ENCODE data around the gene SLC25A48.

Gene SLC25A48

DNA sequence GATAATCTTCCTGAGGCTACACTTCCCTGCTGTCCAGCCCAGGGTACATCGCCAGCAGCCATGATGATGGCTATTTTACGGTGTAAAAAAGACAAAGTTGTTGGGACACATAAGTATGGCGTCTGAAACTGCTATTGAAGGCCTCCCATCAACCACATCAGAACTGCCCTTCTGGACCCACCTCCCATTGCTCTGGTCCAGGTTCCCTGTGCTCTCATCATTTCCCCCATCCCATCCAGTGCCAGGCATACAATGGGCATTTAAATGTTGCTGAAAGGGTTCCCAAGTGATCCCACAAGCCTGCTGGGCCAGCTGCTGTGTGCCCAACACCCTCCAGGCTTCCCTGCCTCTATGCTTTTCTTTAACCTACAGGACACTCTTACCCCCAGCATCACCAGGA is 50.6 kb downstream of the SLC25A48 start:
- no peak for DNase-seq

DNA sequence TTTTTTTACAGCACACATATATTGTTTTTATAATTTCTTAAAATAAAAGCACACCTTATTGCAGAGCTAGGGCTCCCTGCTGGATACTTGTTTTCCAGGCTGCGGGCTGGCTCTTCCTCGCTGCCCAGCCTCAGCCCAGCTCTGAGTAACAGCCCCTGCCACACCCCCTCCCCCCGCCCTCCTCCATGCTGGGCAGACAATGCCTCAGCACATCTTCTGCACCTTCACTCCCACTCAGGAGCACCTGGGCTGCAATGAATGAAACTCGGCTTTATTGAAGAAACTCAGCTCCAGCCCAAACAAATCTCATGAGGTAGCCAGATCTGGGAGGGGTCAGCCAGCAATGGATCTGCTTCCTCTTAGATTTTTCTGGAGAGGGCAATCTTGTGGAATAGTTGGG is 51.7 kb downstream of the SLC25A48 start:
- no peak for DNase-seq

DNA sequence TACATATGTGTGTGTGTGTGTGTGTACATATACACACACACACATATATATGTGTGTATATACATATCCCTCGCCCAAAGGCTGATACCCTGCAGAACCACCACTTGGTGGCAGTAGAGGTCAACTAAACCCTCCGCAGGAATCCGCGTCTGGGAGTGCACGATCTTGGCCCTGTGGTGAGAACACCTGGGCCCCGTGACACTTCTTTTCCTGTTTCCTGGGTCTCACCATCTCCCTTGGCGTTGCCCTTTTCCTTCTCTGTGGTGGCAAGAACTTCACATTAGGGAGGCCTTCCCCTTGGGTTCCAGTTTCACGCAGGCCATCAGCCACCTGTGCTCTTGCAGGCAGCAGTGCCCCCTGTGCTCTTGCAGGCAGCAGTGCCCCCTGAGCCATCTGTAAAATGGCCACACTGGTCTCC is 53.0 kb downstream of the SLC25A48 start:
- DNase-seq = peak; percentile 44

DNA sequence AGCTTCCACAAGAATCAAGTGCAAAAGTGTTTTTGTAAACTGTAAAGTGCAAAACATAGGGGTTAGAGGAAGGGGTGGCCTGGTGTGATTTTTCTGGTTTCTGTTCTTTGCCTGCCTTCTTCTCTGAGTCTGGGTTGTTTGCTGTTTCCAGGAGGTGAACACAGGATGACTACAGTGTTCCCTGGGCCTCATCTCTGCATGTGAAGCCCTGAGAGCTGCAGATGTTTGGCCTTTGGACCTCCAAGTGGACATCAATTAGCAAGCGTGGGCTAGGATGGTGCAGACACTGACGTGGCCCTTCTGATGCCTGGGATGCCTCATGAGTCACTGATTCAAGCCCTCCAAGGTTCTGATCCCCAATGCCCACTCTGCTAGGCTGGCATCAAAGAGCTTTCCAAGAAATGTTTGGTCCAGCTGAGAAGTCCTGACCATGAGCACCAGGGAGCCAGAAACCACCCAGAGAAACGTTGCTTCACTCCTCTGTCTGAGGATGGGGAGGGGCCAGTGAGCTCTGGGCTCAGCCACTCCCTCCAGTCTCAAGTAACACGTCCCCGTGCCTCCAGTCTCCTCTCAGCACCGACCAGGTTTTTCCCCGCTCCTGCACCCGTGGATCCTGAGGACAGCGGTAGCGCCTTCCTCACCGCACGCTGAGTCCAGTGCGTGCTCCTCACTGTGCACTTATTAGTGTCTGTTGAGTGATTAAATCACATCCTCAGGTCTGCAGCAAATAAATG is 53.6 kb downstream of the SLC25A48 start:
- DNase-seq = no peak

DNA sequence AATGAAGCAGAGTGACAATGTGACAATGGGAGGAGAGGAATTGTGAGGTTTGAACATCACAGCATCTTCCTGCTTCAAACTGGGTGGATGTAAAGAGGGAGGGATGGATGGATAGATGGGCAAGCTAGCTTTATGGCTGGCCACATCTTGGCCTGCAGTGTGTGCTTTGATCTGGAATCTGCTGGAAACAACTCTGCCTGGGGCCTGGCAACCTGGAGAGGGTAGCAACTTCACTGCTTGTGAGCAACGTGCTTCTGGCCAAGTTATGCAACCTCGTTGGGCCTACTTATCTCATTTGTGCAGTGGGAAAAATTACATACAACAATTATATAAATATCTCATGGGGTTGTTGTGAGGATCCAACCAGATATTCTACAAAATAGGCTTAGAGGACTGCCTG is 55.8 kb downstream of the SLC25A48 start:
- DNase-seq = no peak

DNA sequence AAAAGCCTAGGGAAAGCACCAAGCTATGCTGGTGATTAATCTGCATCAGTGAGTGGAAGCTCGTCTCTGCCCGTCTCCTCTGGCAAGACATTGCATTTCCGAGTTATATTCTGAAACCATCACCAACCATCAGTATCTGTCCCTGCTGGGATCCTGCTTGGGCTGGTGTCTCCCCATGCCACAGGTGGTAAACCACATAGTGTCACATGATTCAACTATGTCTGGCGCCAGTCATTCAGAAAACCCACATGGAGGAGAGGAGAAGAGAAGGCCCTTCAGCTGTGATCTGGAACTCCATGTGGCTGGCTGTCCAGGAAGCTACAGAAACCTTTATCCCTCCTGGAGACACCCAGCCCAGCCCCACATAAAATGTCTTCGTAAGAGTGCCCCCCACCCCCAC is 56.4 kb downstream of the SLC25A48 start:
- DNase-seq = no peak

DNA sequence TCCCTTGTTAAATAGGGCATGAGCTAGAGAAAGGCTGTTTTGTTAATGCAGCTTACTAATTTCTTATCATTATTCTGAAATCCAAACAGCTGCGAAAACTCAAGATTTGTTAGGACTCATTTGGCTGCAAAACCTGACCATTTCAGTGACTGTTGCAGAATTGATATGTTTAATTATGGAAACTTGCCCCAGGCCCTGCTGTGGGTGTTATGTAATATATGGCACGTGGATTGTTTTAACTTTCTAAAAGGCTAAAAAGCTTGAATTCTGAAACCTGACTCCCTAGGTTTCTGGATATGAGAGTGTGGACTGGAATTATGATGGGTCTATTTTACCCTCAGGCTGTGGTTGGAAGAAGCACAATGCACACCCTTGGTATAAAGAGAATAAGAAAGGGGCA is 56.8 kb downstream of the SLC25A48 start:
- no peak for DNase-seq

DNA sequence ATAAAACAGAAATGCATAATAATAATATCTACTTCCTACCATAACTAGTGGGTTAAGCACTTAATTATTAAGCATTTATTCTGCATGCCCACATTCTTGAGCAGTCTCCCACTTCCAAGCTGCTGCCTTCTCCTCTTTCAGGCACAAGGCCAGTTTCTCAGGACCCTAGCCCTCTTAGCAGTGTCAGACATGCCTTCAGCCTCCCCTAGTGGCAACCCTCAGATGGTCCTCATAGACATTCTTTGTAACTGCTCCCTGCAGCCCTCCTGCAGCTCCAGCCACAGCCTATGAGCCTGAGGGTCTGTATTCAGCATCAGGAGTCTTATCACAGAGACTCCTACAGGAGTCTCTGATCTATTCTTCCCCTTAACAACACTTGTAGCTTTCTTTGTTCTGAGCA is 57.3 kb downstream of the SLC25A48 start:
- no peak for DNase-seq

DNA sequence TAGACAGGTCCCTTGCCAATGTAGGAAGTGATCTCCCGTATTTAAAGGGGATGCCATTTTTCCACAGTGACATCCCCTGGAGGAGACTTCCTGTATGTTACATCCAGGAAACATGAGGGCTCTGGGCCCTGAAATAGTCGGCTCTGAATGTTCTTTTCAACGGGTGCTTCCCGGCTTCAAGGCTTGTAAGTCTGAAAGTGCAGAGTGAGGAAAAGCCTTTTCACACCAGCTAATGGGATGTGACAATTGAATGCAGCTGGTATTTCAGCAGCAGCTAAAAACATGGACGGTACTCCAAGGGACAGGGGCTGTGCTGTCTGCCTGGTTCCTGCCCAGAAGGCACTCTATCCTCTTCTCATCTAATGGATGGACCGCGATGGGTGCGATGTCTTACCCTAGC is 59.8 kb downstream of the SLC25A48 start:
- DNase-seq = no peak

DNA sequence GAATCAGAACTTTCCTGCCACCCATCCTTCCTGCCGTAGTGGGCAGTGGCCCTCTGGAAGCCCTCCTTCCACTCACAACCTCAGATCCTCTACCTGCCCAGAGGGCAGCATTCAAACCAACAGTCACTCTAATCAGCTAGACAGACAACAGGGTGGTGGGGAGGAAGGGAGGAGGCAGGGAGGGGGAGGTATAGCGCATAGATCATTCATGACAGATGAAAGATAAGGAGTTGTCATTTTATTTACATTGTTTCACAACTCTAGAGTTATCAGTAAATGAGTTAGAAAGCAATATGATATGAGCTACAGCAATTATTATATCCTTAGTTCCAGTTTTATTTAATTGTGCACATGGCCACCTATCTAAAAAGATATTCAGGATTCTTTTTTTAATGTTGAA is 60.3 kb downstream of the SLC25A48 start:
- DNase-seq = no peak

DNA sequence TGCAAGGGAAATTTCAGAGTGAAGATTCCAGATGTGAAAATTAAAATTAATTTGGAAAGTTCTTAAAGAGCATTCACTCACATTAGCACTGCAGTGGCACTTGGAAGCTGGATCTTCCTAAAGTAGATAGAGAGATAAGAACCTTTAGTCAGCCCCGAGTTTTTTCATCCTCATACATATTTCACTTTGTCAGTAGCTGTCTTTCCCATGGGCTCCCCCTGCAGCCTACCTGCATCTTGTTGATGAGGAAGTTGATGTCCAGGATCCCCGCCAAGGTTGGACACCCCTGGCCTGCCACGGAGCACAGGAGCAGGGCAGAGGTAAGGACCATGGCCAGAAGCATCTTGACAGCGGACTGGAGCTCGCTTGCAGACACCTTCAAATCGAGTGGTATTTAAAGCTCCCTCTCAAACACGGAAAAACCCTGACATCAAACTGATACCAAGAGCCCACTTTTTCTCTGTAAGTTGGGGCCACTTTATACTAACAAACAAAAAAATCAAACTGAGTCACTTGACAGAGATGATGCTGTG is 61.1 kb downstream of the SLC25A48 start, which contains the start of gene IL9:
Gene IL9 (minus strand): TSS at position 368 of the 533 bp plus-strand sequence. CDS start 25 bp downstream, at position 343.
- no peak for DNase-seq

DNA sequence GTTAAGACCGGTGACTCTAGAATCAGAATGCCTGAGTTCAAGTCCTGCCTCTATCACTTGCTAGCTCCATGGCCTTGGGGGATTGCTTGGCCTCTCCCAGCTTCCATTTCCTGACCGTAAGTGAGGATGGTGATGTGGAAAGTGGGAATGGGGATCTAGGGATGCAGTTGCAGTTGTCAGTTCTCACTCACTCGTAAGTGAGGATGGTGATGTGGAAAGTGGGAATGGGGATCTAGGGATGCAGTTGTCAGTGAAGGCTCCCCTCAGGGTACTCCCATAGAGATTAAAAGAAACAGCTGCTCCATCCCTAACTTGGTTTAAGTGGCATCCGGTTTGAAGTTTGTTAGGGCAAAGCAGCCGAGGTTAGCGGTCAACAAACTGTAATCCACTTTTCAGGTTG is 64.2 kb downstream of the SLC25A48 start:
- no peak for DNase-seq

DNA sequence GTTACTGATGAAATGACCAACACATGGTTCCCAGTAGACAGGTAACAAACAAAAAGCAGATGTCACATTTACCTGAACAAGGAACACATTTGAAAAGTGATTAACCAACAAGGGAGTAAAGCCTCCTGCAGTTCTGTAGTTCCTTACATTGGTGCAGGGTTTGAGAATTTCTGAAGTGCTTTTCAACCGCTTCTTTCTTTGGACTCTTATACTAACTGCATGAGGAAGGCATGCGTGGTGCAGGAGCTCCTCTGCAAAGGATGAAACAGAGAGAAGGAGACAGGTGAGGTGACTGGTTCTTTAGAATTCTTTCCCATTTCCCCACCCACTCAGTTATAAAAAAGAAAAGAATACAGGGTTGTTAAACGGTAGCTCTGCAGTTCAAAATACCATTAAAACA is 65.8 kb downstream of the SLC25A48 start:
- DNase-seq = no peak

DNA sequence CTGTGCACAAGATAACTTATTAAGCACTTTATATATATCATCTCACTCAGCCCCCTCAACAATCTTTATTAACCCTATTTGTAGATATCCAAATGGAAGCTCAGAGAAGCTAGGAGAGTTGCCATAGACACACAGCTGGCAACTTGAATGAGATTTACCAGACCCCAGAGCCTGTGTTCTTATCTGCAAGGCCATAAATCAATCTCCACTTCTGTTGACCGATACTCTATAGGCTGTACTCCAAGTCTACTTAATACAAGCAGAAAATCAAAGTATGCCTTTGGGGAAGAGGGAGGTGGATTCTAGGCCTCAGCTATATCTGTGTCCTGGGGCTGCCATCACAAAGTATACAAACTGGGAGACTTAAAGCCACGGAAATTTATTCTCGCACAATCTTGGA is 67.2 kb downstream of the SLC25A48 start:
- DNase-seq = no peak

DNA sequence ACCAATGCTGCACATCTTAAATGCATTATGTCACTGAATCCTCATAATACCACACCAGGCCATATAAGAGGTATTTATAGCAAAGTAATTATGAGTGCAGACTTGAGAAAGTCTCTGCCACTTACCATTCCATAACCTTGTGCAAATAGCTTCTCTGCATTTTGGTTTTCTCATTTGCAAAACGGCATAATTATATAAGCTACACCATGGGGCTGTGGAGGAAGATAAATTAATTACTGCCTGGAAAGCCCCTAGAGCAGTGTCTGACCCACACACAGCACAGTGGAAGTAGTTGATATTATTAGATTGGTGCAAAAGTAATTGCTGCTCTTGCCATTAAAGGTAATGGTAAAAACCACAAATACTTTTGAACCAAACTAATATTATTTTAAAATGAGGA is 70.7 kb downstream of the SLC25A48 start:
- DNase-seq = no peak

DNA sequence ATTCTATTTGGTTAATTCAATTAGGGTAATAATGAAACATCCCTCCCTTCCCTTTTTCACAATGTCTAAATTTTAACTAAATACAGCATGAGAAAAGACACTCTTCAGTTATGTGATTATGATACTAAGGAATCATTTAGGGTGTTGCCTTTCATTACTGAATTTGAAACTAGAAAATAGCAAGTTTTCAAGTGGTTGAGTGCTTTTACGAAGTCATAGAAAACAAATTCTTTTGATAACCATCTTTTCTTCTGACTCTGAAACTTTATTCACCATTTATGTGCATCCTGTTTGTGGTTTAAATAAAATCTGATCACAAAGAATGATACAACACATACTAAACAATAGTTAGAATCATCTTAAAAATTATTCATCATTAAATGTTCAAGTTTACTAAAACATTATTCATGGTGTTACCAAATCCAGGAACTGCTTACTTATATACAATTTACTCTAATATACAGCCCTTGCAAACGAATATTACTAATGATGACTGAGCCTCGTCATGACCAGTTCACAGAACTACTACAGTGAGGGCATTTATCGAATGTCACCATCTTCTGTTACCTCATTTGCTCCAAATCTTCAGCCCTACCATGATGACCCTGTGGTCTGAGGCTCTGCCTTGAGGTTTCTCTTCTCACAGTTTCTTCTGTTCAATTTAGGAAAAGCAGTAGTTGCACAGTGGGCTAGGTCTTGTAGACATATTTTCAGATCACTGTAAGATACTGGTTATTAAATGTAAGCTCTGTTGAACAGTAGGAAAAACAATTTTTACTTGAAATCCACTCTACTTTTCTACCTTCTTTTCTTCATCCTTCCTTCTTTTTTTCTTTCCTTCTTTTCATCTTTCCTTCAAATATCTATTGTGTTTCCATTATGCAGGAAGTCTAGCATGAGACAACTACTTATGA is 79.5 kb downstream of the SLC25A48 start:
- DNase-seq = no peak

DNA sequence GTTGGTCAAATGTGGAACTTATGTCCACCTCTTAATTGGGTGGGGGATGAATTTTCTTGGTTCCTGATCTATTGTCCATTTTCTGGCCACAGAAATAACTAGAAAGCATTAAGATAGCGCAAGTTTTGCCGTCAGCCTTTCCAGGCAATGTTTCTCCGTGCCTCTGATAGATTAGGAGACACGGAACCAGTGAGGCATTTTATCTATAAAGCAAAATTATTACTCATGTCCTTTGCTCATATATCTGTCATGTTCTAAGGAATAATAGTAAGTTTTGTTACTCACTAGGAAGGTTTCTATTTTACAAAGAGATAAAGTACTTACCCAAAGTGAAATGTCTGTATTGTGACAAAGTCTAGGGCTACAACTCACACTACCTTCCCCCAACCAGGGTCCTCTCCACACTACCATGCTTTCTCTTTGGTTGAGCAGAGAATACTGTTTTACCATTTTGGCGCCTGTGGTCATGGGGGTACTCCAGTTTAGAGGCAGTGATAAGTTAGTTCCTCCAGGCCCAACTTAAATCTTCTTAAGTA is 81.1 kb downstream of the SLC25A48 start:
- no peak for DNase-seq

DNA sequence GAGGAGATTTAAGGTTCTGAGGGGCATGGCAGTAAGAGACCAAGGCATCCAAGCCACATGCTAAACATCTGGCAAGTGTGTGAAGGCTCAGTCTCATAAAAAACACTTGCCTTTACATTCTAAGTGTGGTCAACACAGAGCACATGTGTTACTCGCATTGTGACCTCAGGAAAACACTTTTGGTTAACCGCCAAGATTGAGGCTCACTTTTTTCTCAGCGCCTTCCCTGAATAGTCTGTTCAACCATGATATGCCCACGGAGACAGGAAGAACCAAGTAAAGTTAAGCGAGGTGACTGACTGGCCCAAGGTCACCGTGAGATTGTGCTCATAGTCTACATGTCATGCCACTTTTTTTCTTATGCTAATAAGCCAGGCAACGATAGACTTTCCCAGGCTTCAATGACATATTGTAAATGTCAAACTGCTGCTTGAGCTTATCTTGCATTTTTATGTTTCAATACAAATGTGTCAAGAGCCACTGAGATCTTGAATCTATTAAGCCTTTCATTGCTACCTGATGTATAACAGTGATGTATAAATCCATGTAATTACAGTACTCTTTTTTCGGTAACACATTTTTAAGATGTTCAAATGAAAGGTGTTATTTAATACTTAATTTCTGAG is 82.3 kb downstream of the SLC25A48 start:
- DNase-seq = no peak

DNA sequence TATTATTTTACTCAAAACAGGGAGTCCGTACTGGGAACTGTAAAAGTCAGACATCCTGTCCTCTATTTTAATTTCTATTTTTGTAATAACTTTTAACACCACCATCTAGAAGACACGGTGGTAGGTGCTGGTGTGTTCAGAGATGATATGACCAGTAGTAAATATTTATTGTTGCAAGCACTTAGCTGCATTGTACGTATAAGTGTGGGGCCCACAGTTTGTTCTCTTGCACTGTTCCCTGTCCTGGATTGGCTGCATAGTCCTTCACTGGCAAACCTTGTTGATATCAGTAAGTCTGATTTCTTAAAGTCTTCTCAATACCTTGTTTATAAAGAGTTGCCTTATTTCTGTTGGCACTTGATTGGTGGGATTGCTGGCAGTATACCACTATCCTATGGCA is 85.7 kb downstream of the SLC25A48 start:
- DNase-seq = no peak

DNA sequence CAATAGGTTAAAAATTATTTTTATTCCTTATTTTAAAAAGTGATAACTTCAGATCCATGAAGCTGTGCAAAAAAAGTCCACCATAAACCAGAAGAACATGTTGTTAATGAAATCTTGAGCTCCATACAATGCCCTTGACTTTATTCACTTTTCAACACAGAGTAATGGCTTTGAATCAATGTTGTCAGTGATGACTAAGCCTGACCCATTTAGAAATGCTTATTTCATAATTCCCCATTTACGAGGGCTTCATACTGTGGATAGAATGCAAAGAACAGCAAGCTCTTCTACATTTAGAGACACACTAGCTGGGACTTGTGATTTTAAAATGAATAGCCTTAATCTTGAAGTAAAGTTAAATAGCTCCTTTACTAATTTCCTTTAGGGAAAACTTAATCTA is 86.9 kb downstream of the SLC25A48 start:
- no peak for DNase-seq

DNA sequence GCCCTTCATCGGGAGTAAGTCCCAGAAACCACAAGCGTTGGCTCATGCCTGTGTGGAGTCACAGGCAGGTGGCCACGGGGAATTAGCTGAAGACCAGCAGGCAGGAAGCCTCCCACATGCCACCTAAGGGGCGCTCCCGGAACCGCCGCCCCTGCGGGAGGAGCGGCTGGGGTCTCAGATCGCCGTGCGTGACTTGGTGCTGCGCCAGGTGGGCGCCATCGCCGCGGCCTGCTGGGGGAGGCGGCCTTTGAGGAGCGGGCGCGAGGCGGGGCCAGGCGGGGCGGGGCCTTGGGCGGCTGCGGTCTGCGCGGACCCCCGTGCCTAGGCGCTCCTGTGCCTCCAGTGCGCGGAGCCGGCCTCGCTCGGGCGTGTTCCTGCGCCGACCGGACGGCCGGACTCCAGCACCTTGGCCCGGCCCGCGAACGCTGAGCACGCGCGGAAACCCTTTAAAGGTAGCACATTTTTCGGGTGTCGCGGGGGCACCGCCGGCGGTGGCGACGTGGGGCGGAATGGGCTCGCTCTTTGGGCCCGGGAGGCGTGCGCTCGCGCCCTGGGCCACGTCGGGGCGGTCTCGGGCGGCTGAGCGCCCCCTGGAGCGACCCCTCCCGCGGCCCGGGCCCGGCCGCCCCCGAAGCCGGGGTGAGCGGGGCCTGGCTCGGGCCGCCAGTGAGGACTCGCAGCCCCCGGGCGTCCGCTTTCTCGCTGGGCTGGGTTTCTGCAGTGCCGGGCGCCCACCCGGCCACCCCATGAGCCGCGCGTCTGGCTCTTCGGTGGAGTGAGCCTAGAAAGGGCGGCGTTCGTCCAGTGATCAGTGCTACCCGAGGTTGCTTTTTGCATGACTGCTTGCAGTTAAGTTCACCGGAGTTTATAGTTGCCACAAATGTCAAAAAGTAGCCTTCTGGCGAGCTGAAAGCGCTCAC is 95.8 kb downstream of the SLC25A48 start:
- no peak for DNase-seq

DNA sequence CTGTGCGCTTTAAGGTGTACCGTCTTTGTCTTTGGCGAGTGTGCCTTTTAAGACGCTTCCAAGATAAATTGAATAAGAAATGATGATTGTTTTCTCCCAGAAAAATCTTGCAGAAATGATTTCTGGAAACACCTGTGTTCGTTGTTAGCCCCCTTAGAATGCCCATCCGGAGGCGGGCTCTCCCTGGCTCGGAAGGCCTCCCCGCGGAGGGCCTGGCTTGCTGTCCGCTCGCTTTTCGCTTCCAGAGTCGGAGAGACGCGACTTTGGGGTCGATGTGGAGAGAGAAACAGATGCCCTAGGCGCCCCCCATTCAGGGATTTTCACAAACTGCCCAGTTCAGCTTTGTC is 96.5 kb downstream of the SLC25A48 start:
- no peak for DNase-seq
